ENCODE measurements around the gene WWP2. TPM values are rescaled to one million over a fixed set of nuclear protein-coding genes. Genes with fewer than 3 reads are reported as not detected.
A peak's percentile ranks its signal among the peaks of the same experiment; 100 is the strongest.

WWP2 gene
- total and polyA plus RNA-seq, 2 experiments from 2014 or later = 18.5 to 19.0 TPM

- H3K9me2 ChIP-seq (ENCODE audit: insufficient read depth) = no peaks in the 10 kb centered on the region
- H3K9me3 ChIP-seq (ENCODE audit: low read depth) = no peaks in the 10 kb centered on the region
- DNase-seq = no peak
- H3F3A ChIP-seq (ENCODE audit: insufficient read depth) = peaks cover 11% of the 10 kb centered on the region; the same call in 1 of the 2 replicates
- no peaks in the 10 kb centered on the region for H4K20me1 ChIP-seq (ENCODE audit: insufficient read depth)
- no peak overlapping the region for H3K27ac ChIP-seq
- WGBS, 2 experiments (ENCODE audit: low coverage in 1 of 2, low lambda C conversion rate in 2 of 2, missing lambda C conversion rate in 2 of 2) = 48 to 65% methylated on average over 3 of the region's 3 CpGs
- peaks cover 15% of the 10 kb centered on the region for H3K4me1 ChIP-seq (ENCODE audit: insufficient read depth)
- H3K4me3 ChIP-seq = no peak overlapping the region
- H3K27me3 ChIP-seq (replicated peaks; ENCODE audit: insufficient read depth) = no peaks in the 10 kb centered on the region
- in situ Hi-C loops (cut with MboI) = no loop called here
- TF ChIP-seq EZH2 (IDR thresholded peaks at IDR 0.05; ENCODE audit: insufficient read depth, poor library complexity, severe bottlenecking) (no peak), EZH2phosphoT487 (IDR thresholded peaks at IDR 0.05; ENCODE audit: insufficient read depth, low read depth) (no peak)
- no peak overlapping the region for H2AFZ ChIP-seq
- no peaks in the 10 kb centered on the region for H3K79me2 ChIP-seq (ENCODE audit: insufficient read depth)
- H3K36me3 ChIP-seq (ENCODE audit: low read depth) = no peaks in the 10 kb centered on the region
- H3K9ac ChIP-seq = no peak overlapping the region
- H3K4me2 ChIP-seq (ENCODE audit: unreplicated experiment) = no peak overlapping the region
Observed at GRCh38 chr16:69910964-69911363, 148.8 kb downstream of the WWP2 start.

DNA sequence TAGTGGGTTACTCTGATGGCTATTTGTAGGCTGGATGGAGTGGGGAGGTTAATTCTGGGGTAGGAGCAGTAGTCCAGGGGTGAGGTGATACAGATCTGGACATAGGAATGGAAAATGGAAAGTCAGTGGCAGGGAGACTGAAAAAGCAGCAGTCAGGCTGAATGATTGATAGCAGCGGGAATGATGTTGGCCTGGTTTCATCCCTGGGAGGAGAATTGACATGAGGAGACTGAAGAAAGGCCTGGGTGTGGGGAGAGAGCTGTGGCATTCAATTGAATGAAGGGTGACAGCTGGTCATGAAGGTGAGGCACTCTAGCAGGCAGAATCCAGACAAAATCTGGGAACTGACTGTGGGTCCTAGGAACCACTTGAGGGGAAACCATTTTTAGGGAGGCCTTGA, 154.3 kb downstream of the WWP2 start:
- Histone ChIP-seq H3K27me3 (replicated peaks; ENCODE audit: insufficient read depth) (no peaks in the 10 kb centered on the region), H3K4me1 (ENCODE audit: insufficient read depth) (peaks cover 24% of the 10 kb centered on the region), H3K9ac (no peak overlapping the region), H3K9me3 (ENCODE audit: low read depth) (no peaks in the 10 kb centered on the region), H3K36me3 (ENCODE audit: low read depth) (no peaks in the 10 kb centered on the region), H2AFZ (no peak overlapping the region), H3K79me2 (ENCODE audit: insufficient read depth) (no peaks in the 10 kb centered on the region), H4K20me1 (ENCODE audit: insufficient read depth) (no peaks in the 10 kb centered on the region), H3K4me2 (ENCODE audit: unreplicated experiment) (no peak overlapping the region), H3F3A (ENCODE audit: insufficient read depth) (peaks cover 23% of the 10 kb centered on the region), H3K27ac (no peak overlapping the region), H3K9me2 (ENCODE audit: insufficient read depth) (no peaks in the 10 kb centered on the region), H3K4me3 (no peak overlapping the region)
- no peak for DNase-seq
- WGBS, 2 experiments (ENCODE audit: low coverage in 1 of 2, low lambda C conversion rate in 2 of 2, missing lambda C conversion rate in 2 of 2) = 96 to 100% methylated on average over 1 of the region's 1 CpG
- no peak for TF ChIP-seq EZH2phosphoT487 (IDR thresholded peaks at IDR 0.05; ENCODE audit: insufficient read depth, low read depth)
- TF ChIP-seq EZH2 (IDR thresholded peaks at IDR 0.05; ENCODE audit: insufficient read depth, poor library complexity, severe bottlenecking) = no peak
- in situ Hi-C loops (cut with MboI) = no loop called here

DNA sequence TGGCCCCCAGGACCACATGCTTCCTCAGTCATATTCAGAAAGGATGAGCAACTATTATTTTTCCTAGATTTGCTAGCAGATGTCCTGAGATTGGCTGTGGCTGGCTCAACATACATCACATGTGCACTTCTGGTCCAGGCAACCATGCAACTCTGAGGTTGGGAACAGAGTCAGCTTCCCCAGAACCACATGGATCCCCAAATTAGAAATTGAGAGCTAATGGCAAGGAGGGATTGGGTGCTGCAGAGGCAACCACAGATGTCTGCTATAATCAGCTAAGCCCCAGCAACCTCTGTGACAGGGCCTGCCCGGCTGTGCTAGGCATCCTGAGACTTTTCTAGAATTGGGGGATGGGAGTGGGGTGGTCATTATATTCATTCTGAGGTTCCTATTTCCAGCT, 155.2 kb downstream of the WWP2 start:
- Histone ChIP-seq H3K27me3 (replicated peaks; ENCODE audit: insufficient read depth) (no peaks in the 10 kb centered on the region), H3K79me2 (ENCODE audit: insufficient read depth) (no peaks in the 10 kb centered on the region), H2AFZ (peak overlapping the region; percentile 79), H3K4me3 (peak overlapping the region; percentile 74; the same call in 1 of the 2 replicates), H3K4me2 (ENCODE audit: unreplicated experiment) (peak overlapping the region; percentile 92), H3K4me1 (ENCODE audit: insufficient read depth) (peaks cover 24% of the 10 kb centered on the region), H4K20me1 (ENCODE audit: insufficient read depth) (no peaks in the 10 kb centered on the region), H3K9me2 (ENCODE audit: insufficient read depth) (no peaks in the 10 kb centered on the region), H3K27ac (peak overlapping the region; percentile 95), H3F3A (ENCODE audit: insufficient read depth) (peaks cover 23% of the 10 kb centered on the region), H3K9ac (peak overlapping the region; percentile 84), H3K36me3 (ENCODE audit: low read depth) (no peaks in the 10 kb centered on the region), H3K9me3 (ENCODE audit: low read depth) (no peaks in the 10 kb centered on the region)
- 100% methylated on average over 1 of the region's 1 CpG for WGBS, 2 experiments (ENCODE audit: low coverage in 1 of 2, low lambda C conversion rate in 2 of 2, missing lambda C conversion rate in 2 of 2)
- peak; percentile 20 for DNase-seq
- in situ Hi-C loops (cut with MboI) = no loop called here
- TF ChIP-seq EZH2phosphoT487 (IDR thresholded peaks at IDR 0.05; ENCODE audit: insufficient read depth, low read depth) = no peak
- TF ChIP-seq EZH2 (IDR thresholded peaks at IDR 0.05; ENCODE audit: insufficient read depth, poor library complexity, severe bottlenecking) = no peak

DNA sequence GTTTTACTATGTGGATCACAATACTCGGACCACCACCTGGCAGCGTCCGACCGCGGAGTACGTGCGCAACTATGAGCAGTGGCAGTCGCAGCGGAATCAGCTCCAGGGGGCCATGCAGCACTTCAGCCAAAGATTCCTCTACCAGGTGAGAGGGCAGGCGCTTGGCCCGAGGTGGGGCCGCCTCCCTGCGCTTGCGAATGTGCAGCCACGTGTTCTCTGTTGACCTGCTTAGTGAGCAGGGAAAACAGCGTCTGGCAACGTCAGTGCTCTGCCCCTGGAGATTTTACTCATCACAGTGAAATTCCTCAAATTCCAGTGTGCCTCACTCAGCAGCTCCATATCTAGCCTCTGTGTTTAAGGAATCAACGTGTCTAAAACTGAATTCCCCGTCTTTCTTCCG, 155.6 kb downstream of the WWP2 start:
- TF ChIP-seq EZH2 (IDR thresholded peaks at IDR 0.05; ENCODE audit: insufficient read depth, poor library complexity, severe bottlenecking) (no peak), EZH2phosphoT487 (IDR thresholded peaks at IDR 0.05; ENCODE audit: insufficient read depth, low read depth) (no peak)
- H3K4me2 ChIP-seq (ENCODE audit: unreplicated experiment) = peak overlapping the region; percentile 92
- H3K36me3 ChIP-seq (ENCODE audit: low read depth) = no peaks in the 10 kb centered on the region
- peak overlapping the region; percentile 95 for H3K27ac ChIP-seq
- peaks cover 23% of the 10 kb centered on the region for H3F3A ChIP-seq (ENCODE audit: insufficient read depth)
- no peaks in the 10 kb centered on the region for H3K9me2 ChIP-seq (ENCODE audit: insufficient read depth)
- DNase-seq = peak; percentile 96
- peak overlapping the region; percentile 74 for H3K4me3 ChIP-seq
- H4K20me1 ChIP-seq (ENCODE audit: insufficient read depth) = no peaks in the 10 kb centered on the region
- peak overlapping the region; percentile 84 for H3K9ac ChIP-seq
- H2AFZ ChIP-seq = peak overlapping the region; percentile 79
- in situ Hi-C loops (cut with MboI) = no loop called here
- WGBS, 2 experiments (ENCODE audit: low coverage in 1 of 2, low lambda C conversion rate in 2 of 2, missing lambda C conversion rate in 2 of 2) = 29 to 37% methylated on average over 20 of the region's 20 CpGs
- H3K79me2 ChIP-seq (ENCODE audit: insufficient read depth) = no peaks in the 10 kb centered on the region
- H3K27me3 ChIP-seq (replicated peaks; ENCODE audit: insufficient read depth) = no peaks in the 10 kb centered on the region
- peaks cover 24% of the 10 kb centered on the region for H3K4me1 ChIP-seq (ENCODE audit: insufficient read depth)
- no peaks in the 10 kb centered on the region for H3K9me3 ChIP-seq (ENCODE audit: low read depth)

GRCh38 chr16:69918241-69918640, 156.1 kb downstream of the WWP2 start:
- H3K4me2 ChIP-seq (ENCODE audit: unreplicated experiment) = peak overlapping the region; percentile 92
- peaks cover 23% of the 10 kb centered on the region for H3F3A ChIP-seq (ENCODE audit: insufficient read depth)
- H3K9ac ChIP-seq = peak overlapping the region; percentile 84
- H3K27me3 ChIP-seq (replicated peaks; ENCODE audit: insufficient read depth) = no peaks in the 10 kb centered on the region
- peak; percentile 47 for DNase-seq
- 95 to 100% methylated on average over 1 of the region's 1 CpG for WGBS, 2 experiments (ENCODE audit: low coverage in 1 of 2, low lambda C conversion rate in 2 of 2, missing lambda C conversion rate in 2 of 2)
- no peaks in the 10 kb centered on the region for H3K9me3 ChIP-seq (ENCODE audit: low read depth)
- no peaks in the 10 kb centered on the region for H3K9me2 ChIP-seq (ENCODE audit: insufficient read depth)
- peaks cover 24% of the 10 kb centered on the region for H3K4me1 ChIP-seq (ENCODE audit: insufficient read depth)
- TF ChIP-seq EZH2 (IDR thresholded peaks at IDR 0.05; ENCODE audit: insufficient read depth, poor library complexity, severe bottlenecking) (no peak), EZH2phosphoT487 (IDR thresholded peaks at IDR 0.05; ENCODE audit: insufficient read depth, low read depth) (no peak)
- peak overlapping the region; percentile 95 for H3K27ac ChIP-seq
- H2AFZ ChIP-seq = peak overlapping the region; percentile 79
- no peaks in the 10 kb centered on the region for H3K36me3 ChIP-seq (ENCODE audit: low read depth)
- H4K20me1 ChIP-seq (ENCODE audit: insufficient read depth) = no peaks in the 10 kb centered on the region
- peak overlapping the region; percentile 74 for H3K4me3 ChIP-seq
- in situ Hi-C loops (cut with MboI) = no loop called here
- H3K79me2 ChIP-seq (ENCODE audit: insufficient read depth) = no peaks in the 10 kb centered on the region
